HepG2 (cell line): ENCODE data around the gene KRT73. TPM values are rescaled to one million over a fixed set of nuclear protein-coding genes. Genes with fewer than 3 reads are reported as not detected.

ENCODE experiments used
- ATAC-seq: fragments of 200-7000 bp; cut with Tn5 transposase; 3 replicates; pipeline ENCODE4 v1.9.1; 2020; ENCODE audit warnings: mild to moderate bottlenecking, moderate library complexity
- BruUV-seq: library from RNA; stranded (reverse); fragments of 400-500 nt; replicated peaks from 2 replicates; lab custom pipeline; 2021; lab: Mats Ljungman, UMichigan
- CTCF ChIA-PET: fragments of 300-600 bp; formaldehyde crosslinking; extraction: SDS; loops from one replicate; lab custom pipeline; 2021; ENCODE audit warnings: low total read pairs, inconsistent platforms, low intra/inter-chr PET ratio; lab: Yijun Ruan, JAX
- POLR2A ChIA-PET: fragments of 350-600 bp; sonication (Branson Sonifier 250); formaldehyde crosslinking; loops from one replicate; lab custom pipeline; 2020; ENCODE audit warnings: antibody characterized with exemption, inconsistent platforms; lab: Yijun Ruan, JAX
- DNase-seq: peaks from one replicate; pipeline ENCODE4 v3.0.0-alpha.2; 2015; ENCODE audit warnings: low spot score
- FAIRE-seq: peaks from 3 replicates; lab custom pipeline; 2011; peaks lifted over from hg19 to GRCh38; lab: Jason Lieb, UNC
- H2AFZ ChIP-seq: one replicate; pipeline ENCODE4 v1.6.1; 2011; ENCODE audit warnings: low read length, inconsistent platforms
- H3K27ac ChIP-seq: fragments of 300-600 bp; 3 replicates; pipeline ENCODE4 v1.8.0; 2011; ENCODE audit warnings: mixed run types, mild to moderate bottlenecking, mixed read lengths, low read length, inconsistent platforms; ENCODE audit not compliant: insufficient read depth; ENCODE audit errors: extremely low read length
- H3K27me3 ChIP-seq, 2 experiments: fragments of 200-600 bp in 1 of 2; 2 replicates in 1 of 2; 3 replicates in 1 of 2; pipeline versions ENCODE4 v1.6.0 to v1.8.0; 2011; ENCODE audit warnings: low read length in 2 of 2, mild to moderate bottlenecking in 2 of 2, moderate library complexity in 2 of 2, inconsistent platforms in 1 of 2; ENCODE audit not compliant: insufficient read depth in 2 of 2, control insufficient read depth in 1 of 2
- H3K36me3 ChIP-seq, 2 experiments: fragments of 200-600 bp in 1 of 2; replicated peaks in 1 of 2; 2 replicates in 1 of 2; 3 replicates in 1 of 2; pipeline versions ENCODE4 v1.5.1 to v1.8.0; 2011; ENCODE audit warnings: low read length in 2 of 2, inconsistent platforms in 1 of 2; ENCODE audit not compliant: insufficient read depth in 2 of 2, control insufficient read depth in 1 of 2
- H3K4me1 ChIP-seq: 2 replicates; pipeline ENCODE4 v1.5.1; 2012; ENCODE audit warnings: low read length, inconsistent platforms; ENCODE audit not compliant: insufficient read depth
- H3K4me2 ChIP-seq: 2 replicates; pipeline ENCODE4 v1.6.0; 2011; ENCODE audit warnings: low read depth, low read length, inconsistent platforms
- H3K4me3 ChIP-seq, 3 experiments: fragments of 200-600 bp in 1 of 3; sonication (generic), shearing (Covaris generic) in 1 of 3; replicated peaks in 1 of 3; 2 replicates each; pipeline ENCODE4 v1.5.1; 2011 to 2016; ENCODE audit warnings: low read length in 3 of 3, inconsistent platforms in 2 of 3, low read depth in 2 of 3, mild to moderate bottlenecking in 2 of 3, control low read depth in 1 of 3, mixed read lengths in 1 of 3; ENCODE audit not compliant: insufficient read depth in 1 of 3
- H3K79me2 ChIP-seq: one replicate; pipeline ENCODE4 v1.6.1; 2011; ENCODE audit warnings: low read length, inconsistent platforms; ENCODE audit not compliant: insufficient read depth
- H3K9ac ChIP-seq: 2 replicates; pipeline ENCODE4 v1.6.0; 2011; ENCODE audit warnings: mild to moderate bottlenecking, low read depth, low read length, inconsistent platforms; ENCODE audit not compliant: insufficient read depth
- H3K9me3 ChIP-seq: 2 replicates; pipeline ENCODE4 v1.5.1; 2012; ENCODE audit warnings: mild to moderate bottlenecking, low read length
- H4K20me1 ChIP-seq: 2 replicates; pipeline ENCODE4 v1.6.0; 2011; ENCODE audit warnings: inconsistent platforms, mild to moderate bottlenecking, low read length, moderate library complexity; ENCODE audit not compliant: insufficient read depth
- ATF5 ChIP-seq: sonication (generic); formaldehyde crosslinking; IDR thresholded peaks from 2 replicates; pipeline ENCODE4 v1.4.0; 2020; ENCODE audit warnings: mild to moderate bottlenecking, low read depth, missing genetic modification reagents
- CENPX ChIP-seq: sonication (generic); formaldehyde crosslinking; IDR thresholded peaks from 2 replicates; pipeline ENCODE4 v1.9.0; 2021; ENCODE audit warnings: mild to moderate bottlenecking, missing genetic modification reagents, moderate library complexity
- CHD4 ChIP-seq: fragments of 200-600 bp; sonication (generic); IDR thresholded peaks from 2 replicates; pipeline ENCODE4 v1.7.0; 2017; ENCODE audit warnings: mild to moderate bottlenecking, low read length, borderline replicate concordance
- DPF2 ChIP-seq: sonication (generic); formaldehyde crosslinking; IDR thresholded peaks from 2 replicates; pipeline ENCODE4 v1.4.0; 2020; ENCODE audit warnings: mild to moderate bottlenecking, low read depth, missing genetic modification reagents, borderline replicate concordance
- GRHL1 ChIP-seq: sonication (generic); formaldehyde crosslinking; conservative IDR thresholded peaks from 2 replicates; pipeline ENCODE4 v1.8.0; 2022; ENCODE audit warnings: missing genetic modification reagents
- HDAC1 ChIP-seq: sonication (generic); formaldehyde crosslinking; IDR thresholded peaks from 2 replicates; pipeline ENCODE4 v1.5.1; 2020; ENCODE audit warnings: mild to moderate bottlenecking, missing genetic modification reagents
- TCF12 ChIP-seq, 2 experiments: fragments of 450-650 bp in 1 of 2; sonication (generic) in 1 of 2; formaldehyde crosslinking in 1 of 2; IDR thresholded peaks; 2 replicates each; pipeline versions ENCODE4 v1.6.1 to v1.8.0; 2017 to 2022; ENCODE audit warnings: antibody characterized with exemption in 1 of 2, mild to moderate bottlenecking in 1 of 2, missing genetic modification reagents in 1 of 2, moderate library complexity in 1 of 2
- ZFP41 ChIP-seq: sonication (generic); formaldehyde crosslinking; IDR thresholded peaks from 2 replicates; pipeline ENCODE4 v1.4.0; 2020; ENCODE audit warnings: mild to moderate bottlenecking, missing genetic modification reagents, borderline replicate concordance
- ZFX ChIP-seq: sonication (generic); formaldehyde crosslinking; IDR thresholded peaks from 2 replicates; pipeline ENCODE4 v1.4.0; 2020; ENCODE audit warnings: mild to moderate bottlenecking, low read depth, missing genetic modification reagents, moderate library complexity
- ZNF343 ChIP-seq: sonication (generic); formaldehyde crosslinking; IDR thresholded peaks from 2 replicates; pipeline ENCODE4 v1.4.0; 2020; ENCODE audit warnings: mild to moderate bottlenecking, missing genetic modification reagents
- ZNF441 ChIP-seq: sonication (generic); formaldehyde crosslinking; IDR thresholded peaks from 2 replicates; pipeline ENCODE4 v1.7.0; 2021; ENCODE audit warnings: missing genetic modification reagents, borderline replicate concordance
- ZNF770 ChIP-seq: sonication (generic); formaldehyde crosslinking; IDR thresholded peaks from 2 replicates; pipeline ENCODE4 v1.5.0; 2020; ENCODE audit warnings: mild to moderate bottlenecking, missing genetic modification reagents
- ZNF784 ChIP-seq: sonication (generic); formaldehyde crosslinking; IDR thresholded peaks from 2 replicates; pipeline ENCODE4 v1.5.1; 2020; ENCODE audit warnings: missing genetic modification reagents, mild to moderate bottlenecking, borderline replicate concordance
- WGBS: methylation state at CpG from one replicate; pipeline ENCODE4 v1.1.6; 2017; ENCODE audit warnings: low lambda C conversion rate; 5-methylcytosine and 5-hydroxymethylcytosine counted together
- in situ Hi-C: cut with HindIII; loops from 2 replicates; pipeline ENCODE4 v1.10.0; 2017; ENCODE audit warnings: low pct_unique_long_range_greater_than_20kb; ENCODE audit not compliant: extremely low pct_ligation_motif_present
- intact Hi-C: fragments of 100-400 bp; cut with micrococcal nuclease; formaldehyde crosslinking; loops from one replicate; pipeline ENCODE4 v1.10.0; 2022; ENCODE audit not compliant: unreplicated experiment
- polyA plus RNA-seq, 8 experiments: library from polyadenylated mRNA; depleted of rRNA in 3 of 8; stranded (reverse) in 7 of 8; unstranded in 1 of 8; fragments of >200 nt; fragmentation: Illumina TruSeq in 4 of 8; extraction: Trizol in 4 of 8; gene quantifications; 2 replicates each; pipeline versions ENCODE4 v1.2.1 to v1.2.3, GENCODE V29; 2011 to 2016; ENCODE audit warnings: low read depth in 4 of 8, missing spikeins in 1 of 8, mixed read lengths in 1 of 8; ENCODE audit not compliant: insufficient read depth in 1 of 8
- total RNA-seq, 5 experiments: library from RNA; depleted of rRNA; stranded (reverse); fragments of >200 nt; fragmentation: Illumina TruSeq; extraction: Trizol; gene quantifications; 2 replicates each; pipeline ENCODE4 v1.2.3, GENCODE V29; 2016; ENCODE audit warnings: low read depth in 1 of 5
- TF ChIP-seq, protein P1 (sequence below): sonication (generic); formaldehyde crosslinking; IDR thresholded peaks from 2 replicates; pipeline ENCODE4 v1.4.0; 2020; ENCODE audit warnings: missing genetic modification reagents
- TF ChIP-seq, protein P2 (sequence below): sonication (generic); formaldehyde crosslinking; IDR thresholded peaks from 2 replicates; pipeline ENCODE4 v1.4.0; 2020; ENCODE audit warnings: missing genetic modification reagents

The KRT73 gene
- total and polyA plus RNA-seq, 2 of the 13 experiments (the other 11 are each of a cell fraction or from before 2014, with no cell fraction given) = not detected

DNA sequence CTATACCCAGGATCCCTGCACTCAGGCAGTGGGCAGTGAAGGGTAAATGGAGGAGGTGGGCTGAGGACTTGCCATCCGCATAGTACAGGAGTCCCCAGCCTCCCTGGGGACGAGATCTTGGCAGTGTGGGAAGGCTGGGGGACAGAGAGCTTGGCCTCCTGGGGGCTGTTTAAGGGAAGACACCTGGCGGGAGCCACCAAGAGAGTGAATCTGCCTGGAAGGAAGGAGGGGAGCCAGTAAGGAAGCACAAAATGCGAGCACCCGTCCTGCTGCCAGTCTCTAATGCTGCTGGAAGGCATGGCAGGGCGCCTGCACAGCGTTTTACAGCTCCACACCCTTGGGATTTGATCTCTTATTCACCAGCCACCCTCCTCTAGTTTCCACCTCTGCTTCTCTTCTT, 41.0 kb upstream of the KRT73 start:
- Histone ChIP-seq H3K27me3 (peaks cover 3 to 34% of the 10 kb centered on the region in 2 experiments; a peak in 4 of 5 replicates), H3K4me1 (no peaks in the 10 kb centered on the region), H3K27ac (no peak overlapping the region), H3K4me2 (no peak overlapping the region), H2AFZ (no peak overlapping the region), H3K9me3 (no peaks in the 10 kb centered on the region), H3K36me3 (no peaks in the 10 kb centered on the region), H3K9ac (no peak overlapping the region), H3K4me3 (no peak overlapping the region), H3K79me2 (no peaks in the 10 kb centered on the region), H4K20me1 (no peaks in the 10 kb centered on the region)
- ChIA-PET POLR2A (no interaction called here), CTCF (no interaction called here)
- intact Hi-C loops = no loop called here
- DNase-seq (no peak), ATAC-seq (no peak), FAIRE-seq (no peak)
- BruUV-seq = no TSS peak
- in situ Hi-C loops = no loop called here
- WGBS = 3% methylated on average over 5 of the region's 7 CpGs
- TF ChIP-seq ZNF343 (CRISPR knock-in tag) (no peak), CHD4 (no peak), ZFX (CRISPR knock-in tag) (no peak), ATF5 (no peak), HDAC1 (CRISPR knock-in tag) (no peak), ZFP41 (CRISPR knock-in tag) (no peak), DPF2 (CRISPR knock-in tag) (no peak), ZNF784 (CRISPR knock-in tag) (no peak), TCF12 (IDR thresholded peaks at IDR 0.05) (no peak), TCF12 (CRISPR knock-in tag; IDR thresholded peaks at IDR 0.05) (no peak), CENPX (no peak), ZNF770 (CRISPR knock-in tag) (no peak), GRHL1 (CRISPR knock-in tag) (no peak), ZNF441 (CRISPR knock-in tag) (no peak)
- TF ChIP-seq, protein P1, sequence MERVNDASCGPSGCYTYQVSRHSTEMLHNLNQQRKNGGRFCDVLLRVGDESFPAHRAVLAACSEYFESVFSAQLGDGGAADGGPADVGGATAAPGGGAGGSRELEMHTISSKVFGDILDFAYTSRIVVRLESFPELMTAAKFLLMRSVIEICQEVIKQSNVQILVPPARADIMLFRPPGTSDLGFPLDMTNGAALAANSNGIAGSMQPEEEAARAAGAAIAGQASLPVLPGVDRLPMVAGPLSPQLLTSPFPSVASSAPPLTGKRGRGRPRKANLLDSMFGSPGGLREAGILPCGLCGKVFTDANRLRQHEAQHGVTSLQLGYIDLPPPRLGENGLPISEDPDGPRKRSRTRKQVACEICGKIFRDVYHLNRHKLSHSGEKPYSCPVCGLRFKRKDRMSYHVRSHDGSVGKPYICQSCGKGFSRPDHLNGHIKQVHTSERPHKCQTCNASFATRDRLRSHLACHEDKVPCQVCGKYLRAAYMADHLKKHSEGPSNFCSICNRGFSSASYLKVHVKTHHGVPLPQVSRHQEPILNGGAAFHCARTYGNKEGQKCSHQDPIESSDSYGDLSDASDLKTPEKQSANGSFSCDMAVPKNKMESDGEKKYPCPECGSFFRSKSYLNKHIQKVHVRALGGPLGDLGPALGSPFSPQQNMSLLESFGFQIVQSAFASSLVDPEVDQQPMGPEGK (CRISPR knock-in tag) = no peak
- TF ChIP-seq, protein P2, sequence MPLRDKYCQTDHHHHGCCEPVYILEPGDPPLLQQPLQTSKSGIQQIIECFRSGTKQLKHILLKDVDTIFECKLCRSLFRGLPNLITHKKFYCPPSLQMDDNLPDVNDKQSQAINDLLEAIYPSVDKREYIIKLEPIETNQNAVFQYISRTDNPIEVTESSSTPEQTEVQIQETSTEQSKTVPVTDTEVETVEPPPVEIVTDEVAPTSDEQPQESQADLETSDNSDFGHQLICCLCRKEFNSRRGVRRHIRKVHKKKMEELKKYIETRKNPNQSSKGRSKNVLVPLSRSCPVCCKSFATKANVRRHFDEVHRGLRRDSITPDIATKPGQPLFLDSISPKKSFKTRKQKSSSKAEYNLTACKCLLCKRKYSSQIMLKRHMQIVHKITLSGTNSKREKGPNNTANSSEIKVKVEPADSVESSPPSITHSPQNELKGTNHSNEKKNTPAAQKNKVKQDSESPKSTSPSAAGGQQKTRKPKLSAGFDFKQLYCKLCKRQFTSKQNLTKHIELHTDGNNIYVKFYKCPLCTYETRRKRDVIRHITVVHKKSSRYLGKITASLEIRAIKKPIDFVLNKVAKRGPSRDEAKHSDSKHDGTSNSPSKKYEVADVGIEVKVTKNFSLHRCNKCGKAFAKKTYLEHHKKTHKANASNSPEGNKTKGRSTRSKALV (CRISPR knock-in tag) = no peak
